IPS DF 4.7 (cell line): Measurements from ENCODE around the gene OVCH2.

Source experiments
- DNase-seq: peaks from one replicate; pipeline ENCODE4 v3.0.0-alpha.2; 2013; ENCODE audit warnings: low spot score; ENCODE audit errors: extremely low read depth

Gene OVCH2

DNA sequence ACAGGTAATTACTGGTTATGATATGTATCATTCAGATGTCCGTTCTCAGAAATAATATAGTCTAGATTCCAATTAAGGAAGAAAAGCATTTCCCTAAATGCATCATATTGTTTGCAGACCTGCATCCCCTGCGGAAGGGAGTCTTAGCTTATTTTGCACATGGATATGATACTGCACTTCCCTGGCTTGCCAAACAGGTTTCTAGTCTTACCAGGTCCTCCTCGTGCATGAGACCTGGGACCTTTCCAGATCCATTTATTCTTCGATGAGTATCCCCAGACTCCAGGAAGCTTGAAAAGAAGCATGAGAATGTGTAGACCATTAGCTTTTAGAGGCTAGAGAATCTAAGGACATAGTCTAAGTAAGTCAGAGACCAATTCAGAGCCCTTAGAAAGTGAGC lies 63.5 kb downstream of the OVCH2 start:
- no peak for DNase-seq

DNA sequence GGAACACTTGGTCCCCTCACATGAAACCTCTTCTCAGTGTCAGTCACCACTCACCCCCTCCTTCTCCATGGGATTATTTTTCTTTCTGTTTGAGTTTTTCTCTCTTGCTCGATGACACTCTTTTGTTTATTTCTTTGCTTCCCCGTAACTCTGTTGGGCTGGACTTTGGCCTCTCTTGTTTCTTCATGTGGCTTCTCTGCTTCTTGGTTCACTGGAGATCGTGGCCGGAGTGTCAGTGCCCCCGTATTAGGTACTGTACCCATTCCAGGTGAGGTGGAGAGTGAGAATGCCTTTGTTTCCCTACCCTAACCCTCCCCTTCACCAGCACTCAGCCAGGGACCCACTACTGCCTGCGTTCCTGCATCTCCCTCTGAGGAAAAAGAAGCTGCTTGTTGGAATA lies 65.5 kb downstream of the OVCH2 start:
- no peak for DNase-seq

DNA sequence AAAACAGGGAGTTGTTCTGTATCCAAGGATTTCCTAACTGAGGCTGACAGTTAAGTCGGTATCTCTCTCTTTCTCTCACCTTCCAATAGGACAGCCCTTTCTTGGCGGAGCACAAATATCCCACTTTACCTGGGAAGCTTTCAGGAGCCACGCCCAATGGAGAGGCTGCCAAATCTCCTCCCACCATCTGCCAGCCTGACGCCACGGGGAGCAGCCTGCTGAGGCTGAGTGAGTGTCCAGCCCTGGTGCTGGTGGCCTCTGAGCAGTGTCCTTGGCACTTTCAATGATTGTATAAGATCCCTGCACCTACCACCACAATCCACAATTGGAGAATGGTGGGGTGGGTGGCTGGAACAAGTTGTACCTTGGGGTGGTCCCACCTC lies 66.6 kb downstream of the OVCH2 start:
- no peak for DNase-seq
